GM19467 (cell line): ENCODE results near the gene NUBPL.

ENCODE experiments used
- ATAC-seq: cut with Tn5 transposase; IDR thresholded peaks from one replicate; pipeline ENCODE4 v1.9.1; 2021; ENCODE audit warnings: mild to moderate bottlenecking, moderate library complexity; ENCODE audit not compliant: unreplicated experiment

Gene NUBPL

GRCh38 chr14:31902945-31903646 is 341.9 kb downstream of the NUBPL start:
- ATAC-seq: no peak

- no peak for ATAC-seq
Measured at GRCh38 chr14:31909977-31910376, 348.8 kb downstream of the NUBPL start.
